Vagina (tissue), 2 donors: Measurements from ENCODE around the gene PARD3.

Experiments
- POLR2AphosphoS5 ChIP-seq, 2 donors: sonication (generic); formaldehyde crosslinking; IDR thresholded peaks; one replicate each; pipeline ENCODE4 v1.9.0; 2017; ENCODE audit warnings: antibody characterized with exemption in 2 of 2, mild to moderate bottlenecking in 2 of 2, low read depth in 1 of 2; ENCODE audit not compliant: insufficient read depth in 1 of 2
- TF ChIP-seq, protein P1 (sequence below), 3 experiments: fragments of 450-650 bp in 2 of 3; fragments of 200-600 bp in 1 of 3; sonication (generic) in 1 of 3; IDR thresholded peaks; one replicate each; pipeline ENCODE4 v1.5.1; 2017 to 2019; ENCODE audit warnings: antibody characterized with exemption in 3 of 3, mild to moderate bottlenecking in 2 of 3, moderate library complexity in 2 of 3

DNA sequence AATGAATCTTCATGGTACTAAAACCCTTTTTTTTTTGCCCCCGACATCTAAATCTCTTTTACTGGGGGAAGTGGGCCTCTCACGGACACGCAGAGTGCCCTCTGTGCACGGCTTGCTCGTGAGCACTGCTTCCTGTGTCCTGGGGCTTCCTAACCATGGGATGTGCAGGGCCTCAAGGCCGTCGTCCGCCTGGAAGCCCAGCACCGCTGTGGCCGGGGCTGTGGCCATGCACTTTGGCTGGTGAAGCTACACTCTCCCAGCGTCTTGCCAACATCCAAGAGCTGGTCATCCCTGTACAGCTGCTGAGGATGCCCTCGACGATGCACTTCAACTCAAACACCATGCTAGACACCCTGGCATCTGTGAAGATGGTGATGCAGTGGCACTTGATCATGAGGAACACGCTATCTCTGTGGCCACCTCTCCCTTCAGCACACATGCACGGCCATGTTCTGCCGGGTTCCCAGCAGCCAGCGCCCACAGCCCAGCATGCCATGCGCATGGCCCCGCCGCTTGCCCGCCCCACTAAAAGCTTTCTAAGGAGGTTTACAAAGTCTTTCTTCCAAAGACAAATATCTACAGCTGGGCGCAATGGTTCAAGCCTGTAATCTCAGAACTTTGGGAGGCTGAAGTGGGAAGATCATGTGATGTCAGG lies 326.5 kb downstream of the PARD3 start:
- TF ChIP-seq, protein P1, sequence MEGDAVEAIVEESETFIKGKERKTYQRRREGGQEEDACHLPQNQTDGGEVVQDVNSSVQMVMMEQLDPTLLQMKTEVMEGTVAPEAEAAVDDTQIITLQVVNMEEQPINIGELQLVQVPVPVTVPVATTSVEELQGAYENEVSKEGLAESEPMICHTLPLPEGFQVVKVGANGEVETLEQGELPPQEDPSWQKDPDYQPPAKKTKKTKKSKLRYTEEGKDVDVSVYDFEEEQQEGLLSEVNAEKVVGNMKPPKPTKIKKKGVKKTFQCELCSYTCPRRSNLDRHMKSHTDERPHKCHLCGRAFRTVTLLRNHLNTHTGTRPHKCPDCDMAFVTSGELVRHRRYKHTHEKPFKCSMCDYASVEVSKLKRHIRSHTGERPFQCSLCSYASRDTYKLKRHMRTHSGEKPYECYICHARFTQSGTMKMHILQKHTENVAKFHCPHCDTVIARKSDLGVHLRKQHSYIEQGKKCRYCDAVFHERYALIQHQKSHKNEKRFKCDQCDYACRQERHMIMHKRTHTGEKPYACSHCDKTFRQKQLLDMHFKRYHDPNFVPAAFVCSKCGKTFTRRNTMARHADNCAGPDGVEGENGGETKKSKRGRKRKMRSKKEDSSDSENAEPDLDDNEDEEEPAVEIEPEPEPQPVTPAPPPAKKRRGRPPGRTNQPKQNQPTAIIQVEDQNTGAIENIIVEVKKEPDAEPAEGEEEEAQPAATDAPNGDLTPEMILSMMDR (IDR thresholded peaks at IDR 0.05): no peak
- TF ChIP-seq POLR2AphosphoS5 (IDR thresholded peaks at IDR 0.05; ENCODE audit: insufficient read depth in 1 of 2, low read depth in 1 of 2): no peak
